GM12801 (cell line): ENCODE measurements around the gene RAP1B.

Experiments used
- CTCF ChIP-seq: IDR thresholded peaks from one replicate; pipeline ENCODE4 v1.5.1; 2011; ENCODE audit warnings: control low read depth; ENCODE audit not compliant: insufficient read length; ENCODE audit errors: extremely low read depth

Gene RAP1B

DNA sequence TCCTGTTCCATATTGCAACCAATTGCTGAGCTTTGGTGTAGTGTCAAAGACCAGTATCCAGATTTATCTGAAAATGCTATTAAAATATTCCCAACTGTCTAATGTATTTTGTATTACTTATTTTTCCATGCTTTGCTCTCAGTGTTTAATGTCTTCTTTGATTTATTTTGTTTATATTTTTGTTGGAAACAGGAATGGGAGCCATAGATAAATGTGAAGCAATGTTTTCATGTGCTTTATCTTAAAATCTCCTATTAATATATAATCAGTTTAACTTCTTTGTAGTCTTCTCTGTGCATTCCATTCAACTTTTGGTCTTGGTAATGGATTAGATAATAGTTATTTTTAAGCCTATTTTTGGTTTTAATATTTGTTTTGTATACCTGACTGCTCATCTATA lies 8.8 kb downstream of the RAP1B start:
- TF ChIP-seq CTCF, result no peak

GRCh38 chr12:68620519-68621471 lies 10.1 kb downstream of the RAP1B start:
- TF ChIP-seq CTCF, result no peak

GRCh38 chr12:68621472-68622081 lies 10.9 kb downstream of the RAP1B start:
- TF ChIP-seq CTCF, result no peak

DNA sequence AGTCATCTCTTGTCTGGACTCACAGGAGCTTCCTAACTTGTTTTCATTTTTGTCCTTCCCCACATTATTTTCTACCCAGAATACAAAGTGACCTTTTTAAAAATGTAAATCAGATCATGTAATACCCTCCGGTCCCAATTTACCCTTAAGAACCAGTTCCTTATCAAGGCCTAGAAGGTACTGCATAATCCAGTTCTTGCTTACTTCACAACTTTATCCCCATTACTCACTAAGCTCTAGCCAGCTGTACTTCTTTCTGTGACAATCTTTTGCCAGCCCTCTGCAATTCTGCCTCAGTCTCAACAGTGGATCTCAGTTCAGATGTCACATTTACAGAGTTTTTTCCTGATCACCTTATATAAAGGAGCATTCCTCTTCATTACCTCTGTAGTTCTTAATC lies 11.6 kb downstream of the RAP1B start:
- TF ChIP-seq CTCF, result no peak

DNA sequence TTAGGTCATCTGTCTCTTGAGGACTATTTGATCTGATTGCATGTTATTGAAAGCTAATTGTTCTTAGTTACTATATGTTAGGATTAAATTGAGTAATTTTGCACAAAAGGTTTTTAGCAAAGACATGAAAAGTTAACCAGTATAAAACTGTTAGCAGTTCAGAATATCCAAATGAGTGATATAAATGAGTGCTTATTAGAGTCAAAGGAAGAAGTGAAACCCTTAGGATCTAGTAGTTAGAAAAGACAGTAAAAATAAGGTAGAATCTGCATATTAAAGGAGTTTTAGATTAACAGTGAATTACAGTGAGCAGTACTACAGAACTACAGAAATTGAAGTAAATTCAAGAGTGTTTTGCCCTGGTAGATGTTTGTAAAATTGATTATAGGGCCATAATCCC lies 12.4 kb downstream of the RAP1B start:
- no peak for TF ChIP-seq CTCF

DNA sequence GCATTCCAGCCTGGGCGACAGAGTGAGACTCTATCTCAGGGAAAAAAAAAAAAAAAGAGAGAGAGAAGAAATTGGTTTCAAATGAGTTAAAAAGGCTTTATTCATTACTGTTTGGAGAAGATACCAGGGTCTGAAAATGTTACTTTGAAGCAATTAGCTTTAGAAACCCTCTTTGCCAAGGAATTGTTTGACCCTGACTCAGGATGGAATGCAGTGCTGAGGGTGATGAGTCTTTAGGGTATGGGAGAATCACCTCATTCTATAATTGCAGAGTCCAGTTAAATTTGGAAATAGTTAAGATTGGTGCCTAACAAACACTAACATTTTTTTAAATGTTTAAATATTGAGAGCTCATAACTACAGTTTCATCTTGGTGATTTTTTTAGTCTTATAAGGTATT lies 13.3 kb downstream of the RAP1B start:
- TF ChIP-seq CTCF, result no peak

- no peak for TF ChIP-seq CTCF
Observed at GRCh38 chr12:68624933-68625332, 14.2 kb downstream of the RAP1B start.
